Measurements from ENCODE around the gene ASAP3. TPM values are rescaled to one million over a fixed set of nuclear protein-coding genes. Genes with fewer than 3 reads are reported as not detected.

The ASAP3 gene
- total RNA-seq, 2 experiments from 2014 or later, result 0.35 TPM; not detected in 1

DNA sequence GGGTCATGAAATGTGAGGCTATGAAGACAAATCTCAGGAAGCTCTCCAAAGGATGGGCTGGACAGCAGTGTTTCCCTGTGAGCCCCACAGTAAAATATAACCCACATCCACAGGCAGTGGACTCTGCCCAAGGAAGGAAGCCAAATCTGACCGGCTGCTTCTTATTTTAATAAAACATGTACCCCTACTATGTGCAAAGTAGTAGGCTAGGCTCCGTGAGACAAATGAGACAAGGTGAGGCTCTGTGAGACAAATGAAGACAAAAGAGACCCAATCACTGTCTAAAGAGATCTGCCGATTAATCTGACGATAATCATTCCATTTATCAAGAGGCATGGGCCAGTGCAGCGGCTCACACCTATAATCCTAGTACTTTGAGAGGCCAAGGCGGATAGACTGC is 2.1 kb downstream of the ASAP3 start:
- Mint-ChIP-seq H3K27ac (no peak overlapping the region), H3K4me3 (no peak overlapping the region), H3K36me3 (no peaks in the 10 kb centered on the region), H3K4me1 (peaks cover 15% of the 10 kb centered on the region), H3K27me3 (peaks cover 58% of the 10 kb centered on the region), H3K9me3 (ENCODE audit: low read depth) (no peaks in the 10 kb centered on the region)
- DNase-seq, result no peak
- CTCF ChIA-PET, result interaction anchor here (1.9 to 2.3 kb wide), 2 partner anchors 15 to 58 kb away, joined by 8 read pairs; no protein-coding TSS in a partner anchor
- ATAC-seq, result no peak

DNA sequence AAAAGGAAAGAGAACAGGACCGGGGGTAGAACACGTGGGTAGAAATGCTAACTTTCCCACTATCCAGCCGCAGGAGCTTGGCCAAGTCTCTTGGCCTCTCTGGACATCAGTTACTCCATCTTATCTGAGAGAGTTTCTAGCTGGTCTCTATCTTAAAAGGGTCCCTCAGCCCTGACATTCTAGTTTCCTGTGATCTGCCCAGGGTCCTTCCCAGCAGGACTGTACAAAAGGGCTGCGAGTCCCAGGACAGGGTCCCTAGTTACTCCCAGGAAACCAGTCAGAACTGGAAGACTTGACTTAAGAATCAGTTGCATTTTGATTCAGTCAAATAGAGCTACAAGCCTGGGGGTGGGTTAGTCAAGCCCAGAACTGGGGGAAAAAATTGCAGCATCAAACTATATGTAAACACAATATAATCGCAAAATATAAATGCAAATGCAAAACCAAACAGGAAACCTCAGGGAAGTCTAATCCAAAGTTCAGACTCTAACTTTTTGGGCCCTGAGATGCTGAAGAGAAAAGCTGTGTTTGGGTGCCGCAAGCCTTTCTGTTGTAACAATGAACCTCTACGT is 2.9 kb downstream of the ASAP3 start:
- Mint-ChIP-seq H3K4me1 (peaks cover 15% of the 10 kb centered on the region), H3K27ac (no peak overlapping the region), H3K4me3 (no peak overlapping the region), H3K9me3 (ENCODE audit: low read depth) (no peaks in the 10 kb centered on the region), H3K27me3 (peaks cover 55% of the 10 kb centered on the region), H3K36me3 (no peaks in the 10 kb centered on the region)
- DNase-seq, result no peak
- no peak for ATAC-seq
- CTCF ChIA-PET, result interaction anchor here (1.0 to 2.3 kb wide), 3 partner anchors 16 to 59 kb away, joined by 3 to 8 read pairs (median 8); no protein-coding TSS in a partner anchor

DNA sequence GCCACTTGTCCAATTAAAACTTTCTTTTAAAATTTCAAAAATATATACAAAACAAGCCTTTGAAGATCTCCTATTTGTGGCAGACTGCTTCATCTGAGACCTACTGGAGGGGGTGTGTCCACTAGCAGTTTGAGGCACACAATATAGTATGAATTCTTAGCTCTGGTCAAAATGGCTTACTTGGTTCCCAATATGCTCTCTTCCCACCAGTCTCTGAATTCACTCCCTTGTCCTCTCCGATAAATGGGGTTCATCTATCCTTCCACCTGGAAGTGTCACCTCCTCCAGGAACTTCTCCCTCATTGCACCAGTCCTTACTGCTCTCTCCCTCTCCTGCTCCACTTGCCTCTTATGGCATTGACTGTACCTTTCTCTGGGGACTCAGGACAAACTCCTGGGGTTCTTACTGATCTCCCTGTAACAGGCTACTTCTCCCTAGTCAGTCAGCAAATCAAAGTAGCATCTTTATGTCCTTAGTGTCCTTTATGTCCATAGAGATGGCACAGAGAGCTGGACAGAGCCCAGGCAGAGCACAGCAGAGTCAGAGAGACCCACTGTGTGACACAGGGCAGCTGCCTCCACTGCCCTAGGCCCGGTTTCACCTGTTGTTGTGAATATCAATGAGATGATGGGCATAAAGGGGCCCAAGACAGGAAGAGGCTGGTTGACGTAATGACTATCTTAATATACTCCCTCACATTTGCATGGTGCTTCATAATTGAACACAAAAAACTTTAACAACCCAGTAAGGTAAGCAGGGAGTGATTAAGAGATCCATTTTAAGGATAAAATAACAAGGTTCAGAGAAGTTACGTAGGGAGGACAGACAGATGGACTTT is 3.6 kb downstream of the ASAP3 start:
- Mint-ChIP-seq H3K27ac (no peak overlapping the region), H3K36me3 (no peaks in the 10 kb centered on the region), H3K4me1 (peaks cover 15% of the 10 kb centered on the region), H3K9me3 (ENCODE audit: low read depth) (no peaks in the 10 kb centered on the region), H3K27me3 (peaks cover 50% of the 10 kb centered on the region), H3K4me3 (no peak overlapping the region)
- no peak for ATAC-seq
- DNase-seq, result no peak
- CTCF ChIA-PET, result interaction anchor here (1.0 to 2.3 kb wide), 2 partner anchors 17 to 20 kb away, joined by 3 to 8 read pairs; no protein-coding TSS in a partner anchor

DNA sequence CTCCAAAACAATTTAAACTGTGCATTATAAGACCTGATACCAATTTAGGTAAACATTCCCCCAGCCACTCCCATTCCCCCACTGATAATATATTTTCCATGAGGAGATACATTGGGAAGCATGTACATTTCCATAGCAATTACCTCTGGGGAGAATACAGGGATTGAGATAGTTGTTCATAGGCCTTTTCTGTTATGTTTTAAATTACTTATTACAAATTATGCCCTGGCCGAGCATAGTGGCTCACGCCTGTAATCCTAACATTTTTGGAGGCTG is 4.4 kb downstream of the ASAP3 start:
- ATAC-seq (no peak), DNase-seq (no peak)
- Mint-ChIP-seq H3K4me3 (no peak overlapping the region), H3K27me3 (peaks cover 42% of the 10 kb centered on the region), H3K27ac (no peak overlapping the region), H3K4me1 (peaks cover 11% of the 10 kb centered on the region), H3K9me3 (ENCODE audit: low read depth) (no peaks in the 10 kb centered on the region), H3K36me3 (no peaks in the 10 kb centered on the region)
- CTCF ChIA-PET, result no interaction called here

DNA sequence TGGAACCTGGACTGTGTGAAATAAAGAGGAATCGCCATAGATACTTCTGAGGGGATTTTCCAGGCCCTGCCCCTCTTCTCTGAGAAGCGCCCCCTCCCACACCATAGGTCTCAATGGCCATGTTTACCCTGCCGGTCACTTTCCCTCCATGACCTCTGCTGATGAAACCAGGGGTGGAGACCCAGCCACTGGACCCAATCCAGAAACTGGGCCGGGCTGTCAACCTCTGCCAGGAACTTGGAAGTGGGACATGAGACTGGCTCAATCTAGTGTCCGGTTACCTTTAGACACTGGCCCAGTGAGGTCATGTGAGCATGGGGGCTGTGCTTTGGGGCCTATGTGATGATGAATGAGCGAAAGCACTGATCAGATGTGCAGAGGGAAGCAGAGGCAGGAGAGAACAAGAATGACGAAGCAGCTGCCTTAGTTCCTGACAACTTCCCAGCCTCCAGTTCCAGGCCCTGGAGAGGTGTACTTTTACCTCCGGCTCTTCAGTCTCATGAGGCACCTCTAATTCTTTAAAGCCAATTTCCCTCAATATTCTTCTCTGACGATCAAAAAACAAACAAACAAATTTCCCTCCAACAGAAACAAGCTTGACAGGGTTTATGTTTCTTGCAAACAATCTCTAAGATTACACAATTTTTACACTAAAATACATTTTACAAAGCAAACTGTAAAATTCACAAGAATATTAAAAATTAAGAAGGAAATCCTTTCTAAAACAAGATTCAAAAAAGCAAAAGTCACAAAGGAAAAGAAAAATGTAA is 4.9 kb downstream of the ASAP3 start:
- no peaks in the 10 kb centered on the region for H3K36me3 Mint-ChIP-seq
- no peak for ATAC-seq
- CTCF ChIA-PET, result no interaction called here
- no peak overlapping the region for H3K4me3 Mint-ChIP-seq
- H3K27ac Mint-ChIP-seq, result no peak overlapping the region
- DNase-seq, result no peak
- peaks cover 11% of the 10 kb centered on the region for H3K4me1 Mint-ChIP-seq
- H3K27me3 Mint-ChIP-seq, result peaks cover 39% of the 10 kb centered on the region
- no peaks in the 10 kb centered on the region for H3K9me3 Mint-ChIP-seq (ENCODE audit: low read depth)

DNA sequence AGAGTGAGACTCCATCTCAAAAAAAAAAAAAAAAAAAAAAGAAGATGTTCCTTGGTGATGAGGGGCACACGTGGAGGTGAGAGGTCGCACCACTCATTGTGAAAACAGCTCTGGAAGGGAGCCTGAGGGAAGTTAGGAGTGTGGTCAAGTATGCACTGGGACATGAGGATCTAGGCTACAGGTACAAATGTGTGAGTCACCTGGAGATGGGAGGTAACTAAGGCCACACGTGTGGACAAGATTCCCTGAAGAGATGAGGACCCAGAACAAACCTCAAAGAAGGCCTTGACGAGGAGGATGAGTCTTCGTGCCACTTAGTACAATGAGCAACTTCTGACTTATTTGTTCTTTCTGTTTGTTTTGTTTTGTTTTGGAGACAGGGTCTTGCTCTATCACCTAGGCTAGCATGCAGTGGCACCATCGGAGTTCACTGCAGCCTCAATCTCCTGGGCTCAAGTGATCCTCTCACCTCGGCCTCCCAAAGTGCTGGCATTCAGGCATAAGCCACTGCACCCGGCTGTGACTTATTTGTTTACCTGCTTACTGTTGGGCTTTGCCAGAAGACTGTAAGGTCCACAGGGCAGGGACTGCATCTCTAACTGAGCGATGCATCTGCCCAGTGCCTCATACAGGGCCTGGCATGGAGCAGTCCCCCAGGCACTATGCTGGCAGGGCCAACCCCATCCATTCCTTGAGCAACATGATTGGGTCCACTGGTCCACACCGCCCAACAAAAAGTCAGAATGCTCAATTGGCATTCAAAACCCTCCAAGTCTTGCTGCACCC is 6.4 kb downstream of the ASAP3 start:
- CTCF ChIA-PET, result no interaction called here
- DNase-seq (no peak), ATAC-seq (no peak)
- H3K27ac Mint-ChIP-seq, result no peak overlapping the region
- H3K4me1 Mint-ChIP-seq, result peaks cover 4% of the 10 kb centered on the region
- peaks cover 28% of the 10 kb centered on the region for H3K27me3 Mint-ChIP-seq
- H3K36me3 Mint-ChIP-seq, result no peaks in the 10 kb centered on the region
- H3K4me3 Mint-ChIP-seq, result no peak overlapping the region
- H3K9me3 Mint-ChIP-seq (ENCODE audit: low read depth), result no peaks in the 10 kb centered on the region

DNA sequence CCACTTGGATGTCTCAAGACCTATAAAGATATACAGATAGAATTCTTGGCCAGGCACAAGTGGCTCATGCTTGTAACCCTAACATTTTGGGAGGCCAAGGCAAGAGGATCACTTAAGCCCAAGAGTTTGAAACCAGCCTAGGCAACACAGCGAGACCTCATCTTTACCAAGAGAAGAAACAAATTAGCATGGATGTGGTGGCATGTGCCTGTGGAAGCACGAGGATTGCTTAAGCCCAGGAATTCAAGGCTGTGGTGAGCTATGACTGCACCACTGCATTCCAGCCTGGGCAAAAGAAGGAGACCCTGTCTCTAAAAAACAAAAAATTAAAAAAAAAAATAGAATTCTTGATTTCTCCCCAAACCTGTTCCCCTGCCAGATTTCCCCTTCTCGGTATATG is 8.3 kb downstream of the ASAP3 start:
- Mint-ChIP-seq H3K4me1 (no peaks in the 10 kb centered on the region), H3K27me3 (peaks cover 9% of the 10 kb centered on the region), H3K27ac (no peak overlapping the region), H3K36me3 (no peaks in the 10 kb centered on the region), H3K4me3 (no peak overlapping the region), H3K9me3 (ENCODE audit: low read depth) (no peaks in the 10 kb centered on the region)
- ATAC-seq (no peak), DNase-seq (no peak)
- CTCF ChIA-PET, result no interaction called here

DNA sequence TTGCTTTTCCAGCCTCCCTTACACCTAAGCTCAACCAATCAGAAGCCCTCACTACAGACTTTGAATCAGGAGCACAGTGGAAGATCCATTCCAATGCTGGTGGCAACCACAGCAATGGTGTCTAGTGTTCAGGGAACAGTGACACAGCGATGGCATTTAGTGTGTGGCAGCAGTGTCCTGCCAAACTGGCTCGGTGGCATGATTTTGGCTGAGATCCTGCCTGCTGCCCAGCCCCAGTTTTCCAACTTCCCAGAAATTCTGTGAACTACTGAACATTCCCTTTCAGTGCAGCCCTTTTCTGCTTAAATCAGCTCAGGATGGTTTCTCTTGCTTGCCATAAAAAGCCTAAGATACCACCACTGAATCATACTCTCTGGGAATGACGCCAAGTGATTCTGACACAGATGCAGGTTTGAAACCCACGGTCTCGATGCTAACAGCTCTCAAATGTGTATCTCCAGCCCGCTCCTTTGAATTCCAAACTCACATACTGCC is 8.8 kb downstream of the ASAP3 start:
- H3K36me3 Mint-ChIP-seq, result no peaks in the 10 kb centered on the region
- H3K27me3 Mint-ChIP-seq, result peaks cover 4% of the 10 kb centered on the region
- no peaks in the 10 kb centered on the region for H3K4me1 Mint-ChIP-seq
- no peak overlapping the region for H3K4me3 Mint-ChIP-seq
- CTCF ChIA-PET, result no interaction called here
- no peak overlapping the region for H3K27ac Mint-ChIP-seq
- H3K9me3 Mint-ChIP-seq (ENCODE audit: low read depth), result no peaks in the 10 kb centered on the region
- no peak for ATAC-seq
- DNase-seq, result no peak

DNA sequence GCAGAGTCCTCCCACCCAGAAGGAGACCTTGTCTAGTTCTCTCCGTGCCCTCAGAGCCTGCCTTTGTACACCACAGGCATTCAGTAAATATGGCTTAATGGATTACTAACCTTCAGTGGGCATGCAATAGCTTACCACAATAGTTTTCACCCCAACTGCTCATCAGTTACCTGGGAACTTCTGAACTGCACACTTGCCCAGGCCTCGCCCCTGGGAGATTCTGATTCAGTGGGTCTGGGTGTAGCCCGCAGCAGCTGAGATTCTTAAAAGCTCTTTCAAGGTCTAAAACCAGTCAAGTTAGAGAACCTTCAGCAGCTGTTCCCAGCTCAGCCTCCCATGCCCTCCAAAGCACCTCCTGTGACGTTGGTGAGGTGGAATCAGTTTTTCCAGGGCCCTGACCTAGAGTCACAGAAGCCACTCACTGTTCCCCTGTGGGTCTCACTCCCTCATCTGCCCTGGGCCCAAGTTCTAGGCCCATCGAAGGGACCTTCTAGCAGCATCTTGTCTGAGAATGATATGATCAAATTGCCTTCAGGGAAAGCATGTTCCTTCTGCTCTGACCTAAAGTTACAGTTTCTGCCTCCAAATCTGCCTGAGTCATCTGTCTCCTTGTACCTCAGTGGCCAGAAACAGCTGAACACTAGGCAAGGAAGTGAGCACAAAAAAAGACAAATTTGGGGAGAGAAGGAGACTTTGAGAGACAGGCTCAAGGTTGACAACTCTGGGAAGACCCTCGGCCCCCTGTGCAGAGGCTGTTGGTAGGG is 10.8 kb downstream of the ASAP3 start:
- Mint-ChIP-seq H3K27ac (no peak overlapping the region), H3K36me3 (no peaks in the 10 kb centered on the region), H3K4me1 (no peaks in the 10 kb centered on the region), H3K27me3 (peaks cover 4% of the 10 kb centered on the region), H3K9me3 (ENCODE audit: low read depth) (no peaks in the 10 kb centered on the region), H3K4me3 (no peak overlapping the region)
- DNase-seq, result no peak
- ATAC-seq, result no peak
- CTCF ChIA-PET, result interaction anchor here (1.5 kb wide), 1 partner anchor 24 kb away, joined by 4 read pairs; no protein-coding TSS in a partner anchor

DNA sequence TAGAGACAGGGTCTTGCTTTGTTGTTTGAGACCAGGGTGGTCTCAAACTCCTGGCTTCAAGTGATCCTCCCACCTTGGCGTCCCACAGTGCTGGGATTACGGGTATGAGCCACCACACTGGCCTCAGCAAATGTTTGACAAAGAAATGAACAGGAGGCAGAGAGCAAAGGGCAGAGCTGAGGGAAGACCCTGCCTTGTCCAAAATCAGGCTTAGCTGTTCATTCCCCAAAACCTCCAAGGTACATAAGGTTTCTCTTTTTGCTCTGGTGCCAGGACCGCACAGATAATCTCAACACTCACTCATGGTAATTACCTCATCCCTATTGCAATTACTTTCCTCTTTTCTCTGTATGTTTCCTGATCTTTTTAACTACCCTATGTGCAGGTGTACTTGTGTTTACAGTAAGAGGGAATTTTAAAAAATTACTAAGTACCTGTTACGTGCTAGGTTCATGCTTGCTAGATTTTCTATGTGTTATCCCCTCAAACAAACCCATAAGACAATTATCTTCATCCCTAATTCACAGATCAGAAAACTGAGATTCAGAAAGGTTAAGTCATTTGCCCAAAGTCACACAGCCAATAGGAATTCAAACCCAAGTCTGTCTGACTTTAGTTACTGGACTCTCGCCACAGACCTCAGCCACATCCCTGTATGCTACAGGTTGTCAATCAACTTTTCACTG is 11.5 kb downstream of the ASAP3 start:
- Mint-ChIP-seq H3K9me3 (ENCODE audit: low read depth) (no peaks in the 10 kb centered on the region), H3K36me3 (no peaks in the 10 kb centered on the region), H3K4me1 (no peaks in the 10 kb centered on the region), H3K4me3 (no peak overlapping the region), H3K27me3 (peaks cover 4% of the 10 kb centered on the region), H3K27ac (no peak overlapping the region)
- CTCF ChIA-PET, result interaction anchor here (1.5 kb wide), 1 partner anchor 25 kb away, joined by 4 read pairs; no protein-coding TSS in a partner anchor
- DNase-seq (no peak), ATAC-seq (no peak)

DNA sequence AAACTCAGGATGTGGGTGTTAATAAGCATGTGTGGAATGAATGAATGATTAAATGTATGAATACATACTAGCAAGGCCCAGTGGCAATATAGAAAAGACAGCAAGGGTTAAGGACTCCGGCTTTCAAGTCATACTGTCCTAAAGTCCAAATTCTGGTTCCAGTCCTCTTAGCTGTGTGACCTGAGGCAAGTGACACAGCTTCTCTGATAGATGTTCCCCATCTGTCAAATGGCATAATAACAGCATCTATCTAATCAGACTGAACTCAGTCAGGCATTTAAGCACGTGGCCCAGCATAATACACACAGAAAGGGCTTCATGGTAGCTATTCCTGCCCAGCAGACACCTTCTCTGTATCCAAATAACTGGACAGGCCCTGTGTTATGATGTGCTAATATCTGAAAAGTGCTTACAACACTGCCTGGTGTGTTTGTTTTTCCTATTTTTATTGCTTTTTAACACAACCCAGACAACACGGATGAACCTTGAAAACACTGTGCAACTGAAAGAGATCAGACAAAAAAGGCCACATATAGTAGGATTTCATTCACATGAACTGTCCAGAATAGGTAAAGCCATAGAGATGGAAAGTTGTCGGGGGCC is 12.4 kb downstream of the ASAP3 start:
- CTCF ChIA-PET, result interaction anchor here (0.6 kb wide), 1 partner anchor 46 kb away, joined by 3 read pairs; no protein-coding TSS in a partner anchor
- Mint-ChIP-seq H3K27ac (no peak overlapping the region), H3K4me3 (no peak overlapping the region), H3K9me3 (ENCODE audit: low read depth) (no peaks in the 10 kb centered on the region), H3K36me3 (no peaks in the 10 kb centered on the region), H3K27me3 (peaks cover 3% of the 10 kb centered on the region), H3K4me1 (no peaks in the 10 kb centered on the region)
- no peak for DNase-seq
- ATAC-seq, result no peak
